Testis (tissue), 3 donors: ENCODE measurements around the gene PTPRT. TPM values are rescaled to one million over a fixed set of nuclear protein-coding genes. Genes with fewer than 3 reads are reported as not detected.

Experiments used
- DNase-seq: peaks from one replicate; pipeline ENCODE4 v3.0.0-alpha.2; 2019
- H3K27ac ChIP-seq, 2 donors: fragments of 200-600 bp; sonication (generic); one replicate each; pipeline ENCODE4 v1.5.1; 2019
- H3K27me3 ChIP-seq: fragments of 200-600 bp; sonication (generic); one replicate; pipeline ENCODE4 v1.5.1; 2019
- H3K36me3 ChIP-seq: fragments of 200-600 bp; sonication (generic); one replicate; pipeline ENCODE4 v1.5.1; 2017; ENCODE audit warnings: low read depth; ENCODE audit errors: missing control alignments
- H3K4me1 ChIP-seq: fragments of 200-600 bp; sonication (generic); one replicate; pipeline ENCODE4 v1.5.1; 2019
- H3K4me3 ChIP-seq, 2 donors: fragments of 200-600 bp; sonication (generic); one replicate each; pipeline ENCODE4 v1.5.1; 2017 to 2019
- H3K9me3 ChIP-seq: fragments of 200-600 bp; sonication (generic); one replicate; pipeline ENCODE4 v1.5.1; 2017
- CTCF ChIP-seq, 3 experiments: fragments of 450-650 bp in 2 of 3; fragments of 200-600 bp in 1 of 3; sonication (generic) in 1 of 3; IDR thresholded peaks; one replicate each; pipeline ENCODE4 v1.5.1; 2016 to 2019; ENCODE audit warnings: antibody characterized with exemption in 3 of 3, mild to moderate bottlenecking in 2 of 3, moderate library complexity in 1 of 3
- POLR2A ChIP-seq: fragments of 450-650 bp; IDR thresholded peaks from one replicate; pipeline ENCODE4 v1.6.1; 2017; ENCODE audit warnings: antibody characterized with exemption, mild to moderate bottlenecking, moderate library complexity
- WGBS, 2 donors: methylation state at CpG; one replicate each; pipeline ENCODE4 v1.1.5; 2018; 5-methylcytosine and 5-hydroxymethylcytosine counted together
- intact Hi-C: fragments of 100-400 bp; cut with DNase I; formaldehyde crosslinking; loops from one replicate; pipeline ENCODE4 v1.15.1; 2023; ENCODE audit warnings: low total_unique reads
- polyA plus RNA-seq: library from polyadenylated mRNA; stranded (reverse); fragments of 350-450 nt; fragmentation: Illumina TruSeq; extraction: RNeasy Lipid Tissue Mini Kit (QIAGEN cat#74804); gene quantifications from one replicate; pipeline ENCODE4 v1.2.3, GENCODE V29; 2014; ENCODE audit warnings: low read depth, low replicate concordance; ENCODE audit not compliant: insufficient read depth
- total RNA-seq, 2 donors: library from RNA; depleted of rRNA; stranded (reverse); fragments of >200 nt; gene quantifications; one replicate each; pipeline ENCODE4 v1.2.3, GENCODE V29; 2016

The PTPRT gene
- total and polyA plus RNA-seq, 3 donors from 2014 or later, result 2.3 to 2.5 (median 2.3) TPM

DNA sequence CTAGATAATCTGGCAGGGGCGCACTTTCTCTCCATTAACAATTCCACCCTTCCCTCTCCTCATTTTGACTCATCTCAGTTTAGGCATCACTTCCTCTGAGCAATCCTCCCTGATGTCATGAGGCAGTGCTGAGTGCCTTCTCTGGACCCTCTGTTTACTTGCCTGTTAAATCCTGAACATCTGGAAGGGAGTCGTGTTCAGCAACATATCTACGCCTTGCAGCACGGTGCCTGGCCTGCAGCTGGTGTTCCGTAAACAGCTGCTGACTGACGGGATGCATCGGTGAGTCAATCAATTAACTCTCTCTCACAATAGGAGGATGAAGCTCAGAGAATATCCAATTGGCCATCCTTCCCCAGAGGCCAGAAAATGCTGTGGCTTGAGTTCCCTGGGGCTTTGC lies 613.5 kb downstream of the PTPRT start:
- no peak for DNase-seq
- intact Hi-C loops, result no loop called here

GRCh38 chr20:42572320-42573016 lies 617.2 kb downstream of the PTPRT start:
- intact Hi-C loops, result no loop called here
- no peaks in the 10 kb centered on the region for H3K9me3 ChIP-seq
- no peak overlapping the region for H3K27ac ChIP-seq
- no peaks in the 10 kb centered on the region for H3K27me3 ChIP-seq
- H3K36me3 ChIP-seq, result no peaks in the 10 kb centered on the region
- DNase-seq, result no peak
- TF ChIP-seq POLR2A, result no peak
- 75 to 80% methylated on average over 2 of the region's 2 CpGs for whole genome bisulfite sequencing, 2 donors
- H3K4me1 ChIP-seq, result no peaks in the 10 kb centered on the region
- no peak overlapping the region for H3K4me3 ChIP-seq

More for the DNA sequence above, 613.5 kb downstream of the PTPRT start:
- Histone ChIP-seq H3K4me1 (no peaks in the 10 kb centered on the region), H3K36me3 (no peaks in the 10 kb centered on the region), H3K27me3 (no peaks in the 10 kb centered on the region), H3K27ac (no peak overlapping the region), H3K9me3 (no peaks in the 10 kb centered on the region), H3K4me3 (no peak overlapping the region)
- TF ChIP-seq CTCF (IDR thresholded peaks at IDR 0.05) (no peak), POLR2A (no peak)
- 77 to 90% methylated on average over 7 of the region's 7 CpGs for WGBS, 2 donors

GRCh38 chr20:42567409-42567808 lies 622.3 kb downstream of the PTPRT start:
- 78 to 85% methylated on average over 1 of the region's 1 CpG for WGBS, 2 donors

GRCh38 chr20:42565235-42565995 lies 624.3 kb downstream of the PTPRT start:
- Histone ChIP-seq H3K4me3 (no peak overlapping the region), H3K27ac (no peak overlapping the region), H3K27me3 (no peaks in the 10 kb centered on the region), H3K4me1 (no peaks in the 10 kb centered on the region), H3K36me3 (no peaks in the 10 kb centered on the region), H3K9me3 (no peaks in the 10 kb centered on the region)
- TF ChIP-seq CTCF (IDR thresholded peaks at IDR 0.05), result no peak
- TF ChIP-seq POLR2A, result no peak
- DNase-seq, result no peak
- intact Hi-C loops, result no loop called here
- 66 to 70% methylated on average over 8 to 9 of the region's 9 CpGs for WGBS, 2 donors

More at GRCh38 chr20:42567409-42567808, 622.3 kb downstream of the PTPRT start:
- H3K9me3 ChIP-seq, result no peaks in the 10 kb centered on the region
- no peak for DNase-seq
- TF ChIP-seq CTCF (IDR thresholded peaks at IDR 0.05) (no peak), POLR2A (no peak)
- no peak overlapping the region for H3K27ac ChIP-seq
- intact Hi-C loops, result no loop called here
- no peaks in the 10 kb centered on the region for H3K4me1 ChIP-seq
- H3K36me3 ChIP-seq, result no peaks in the 10 kb centered on the region
- H3K4me3 ChIP-seq, result no peak overlapping the region
- no peaks in the 10 kb centered on the region for H3K27me3 ChIP-seq

DNA sequence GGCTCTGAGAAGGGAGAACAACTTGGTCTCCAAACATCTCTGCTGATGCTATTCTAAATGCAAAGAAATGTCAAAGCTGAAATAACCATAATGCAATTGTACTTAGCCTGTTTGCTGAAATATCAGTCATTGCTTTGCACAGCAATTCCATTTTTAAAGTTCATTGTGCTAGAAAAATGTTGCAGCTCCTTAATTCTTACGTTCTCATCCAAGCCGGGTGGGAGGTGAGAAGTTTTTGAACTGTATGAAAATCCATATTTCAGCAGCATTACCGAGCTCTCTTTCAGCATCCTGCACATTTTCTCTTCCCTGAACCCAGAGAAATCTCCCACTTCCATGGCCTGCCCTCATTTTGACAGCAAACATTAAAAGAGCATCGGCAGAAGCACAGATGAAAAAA lies 630.0 kb downstream of the PTPRT start:
- Histone ChIP-seq H3K4me3 (no peak overlapping the region), H3K27me3 (no peaks in the 10 kb centered on the region), H3K27ac (no peak overlapping the region), H3K9me3 (no peaks in the 10 kb centered on the region), H3K4me1 (no peaks in the 10 kb centered on the region), H3K36me3 (no peaks in the 10 kb centered on the region)
- intact Hi-C loops, result no loop called here
- no peak for DNase-seq
- TF ChIP-seq POLR2A, result no peak
- TF ChIP-seq CTCF (IDR thresholded peaks at IDR 0.05), result no peak
- WGBS, 2 donors, result 91 to 93% methylated on average over 4 of the region's 4 CpGs
